KMS-11 (cell line): Measurements from ENCODE around the gene CATSPERB.

Experiments
- H2AFZ ChIP-seq: fragments of 200-600 bp; sonication (generic); 2 replicates; pipeline ENCODE4 v1.6.1; 2016; ENCODE audit warnings: antibody characterized with exemption, mixed run types, low read depth
- H3K27ac ChIP-seq: fragments of 200-600 bp; sonication (generic); 2 replicates; pipeline ENCODE4 v1.6.1; 2016; ENCODE audit warnings: mild to moderate bottlenecking, mixed run types
- H3K27me3 ChIP-seq: fragments of 200-600 bp; sonication (generic); 2 replicates; pipeline ENCODE4 v1.6.1; 2017; ENCODE audit warnings: mild to moderate bottlenecking, low read depth, mixed run types, moderate library complexity; ENCODE audit not compliant: insufficient read depth
- H3K36me3 ChIP-seq: fragments of 200-600 bp; sonication (generic); 2 replicates; pipeline ENCODE4 v1.6.1; 2017; ENCODE audit warnings: mild to moderate bottlenecking, mixed run types; ENCODE audit not compliant: insufficient read depth
- H3K4me1 ChIP-seq: fragments of 200-600 bp; sonication (generic); 2 replicates; pipeline ENCODE4 v1.6.1; 2016; ENCODE audit warnings: mild to moderate bottlenecking, low read depth, mixed run types; ENCODE audit not compliant: poor library complexity, severe bottlenecking
- H3K4me2 ChIP-seq: fragments of 200-600 bp; sonication (generic); 2 replicates; pipeline ENCODE4 v1.7.0; 2016; ENCODE audit warnings: mild to moderate bottlenecking, mixed run types
- H3K4me3 ChIP-seq: fragments of 200-600 bp; sonication (generic); IDR thresholded peaks from 2 replicates; pipeline ENCODE4 v1.6.1; 2017; ENCODE audit warnings: low read depth, low read length, mixed read lengths; ENCODE audit not compliant: insufficient read depth
- H3K79me2 ChIP-seq: fragments of 200-600 bp; sonication (generic); 2 replicates; pipeline ENCODE4 v1.6.1; 2016; ENCODE audit warnings: low read depth, mixed run types; ENCODE audit not compliant: insufficient read depth
- H3K9ac ChIP-seq: fragments of 200-600 bp; sonication (generic); 2 replicates; pipeline ENCODE4 v1.6.1; 2016; ENCODE audit warnings: mild to moderate bottlenecking, mixed run types
- H4K20me1 ChIP-seq: fragments of 200-600 bp; sonication (generic); 2 replicates; pipeline ENCODE4 v1.6.1; 2016; ENCODE audit warnings: mild to moderate bottlenecking, mixed run types; ENCODE audit not compliant: insufficient read depth
- CTCF ChIP-seq: fragments of 200-600 bp; sonication (generic); conservative IDR thresholded peaks from 2 replicates; pipeline ENCODE4 v1.6.1; 2017; ENCODE audit warnings: low read depth, mild to moderate bottlenecking, antibody characterized with exemption, low read length, moderate library complexity, mixed read lengths

The CATSPERB gene

GRCh38 chr14:91714805-91715204 lies 17.1 kb downstream of the CATSPERB start:
- peaks cover 19% of the 10 kb centered on the region for H3K4me1 ChIP-seq
- no peak overlapping the region for H3K9ac ChIP-seq
- no peaks in the 10 kb centered on the region for H3K36me3 ChIP-seq
- no peak overlapping the region for H2AFZ ChIP-seq
- peak overlapping the region; percentile 36; the same call in 1 of the 2 replicates for H3K27ac ChIP-seq
- H3K27me3 ChIP-seq = no peaks in the 10 kb centered on the region
- no peaks in the 10 kb centered on the region for H3K79me2 ChIP-seq
- no peak for TF ChIP-seq CTCF
- H3K4me2 ChIP-seq = peak overlapping the region; percentile 11; the same call in 1 of the 2 replicates
- no peak overlapping the region for H3K4me3 ChIP-seq
- H4K20me1 ChIP-seq = no peaks in the 10 kb centered on the region

GRCh38 chr14:91708795-91709194 lies 23.1 kb downstream of the CATSPERB start:
- Histone ChIP-seq H3K9ac (no peak overlapping the region), H3K27me3 (no peaks in the 10 kb centered on the region), H3K4me1 (peaks cover 6% of the 10 kb centered on the region), H4K20me1 (no peaks in the 10 kb centered on the region), H3K4me3 (no peak overlapping the region), H3K79me2 (no peaks in the 10 kb centered on the region), H2AFZ (no peak overlapping the region), H3K27ac (no peak overlapping the region), H3K4me2 (no peak overlapping the region), H3K36me3 (no peaks in the 10 kb centered on the region)
- no peak for TF ChIP-seq CTCF

- Histone ChIP-seq H3K27ac (no peak overlapping the region), H3K79me2 (no peaks in the 10 kb centered on the region), H2AFZ (no peak overlapping the region), H3K9ac (no peak overlapping the region), H3K27me3 (no peaks in the 10 kb centered on the region), H3K36me3 (no peaks in the 10 kb centered on the region), H3K4me3 (no peak overlapping the region), H4K20me1 (no peaks in the 10 kb centered on the region), H3K4me1 (no peaks in the 10 kb centered on the region), H3K4me2 (no peak overlapping the region)
- no peak for TF ChIP-seq CTCF
These were observed 24.9 kb downstream of the CATSPERB start for GRCh38 chr14:91706996-91707395.

- TF ChIP-seq CTCF = no peak
- Histone ChIP-seq H3K9ac (no peak overlapping the region), H4K20me1 (no peaks in the 10 kb centered on the region), H3K4me3 (no peak overlapping the region), H3K27ac (no peak overlapping the region), H3K27me3 (no peaks in the 10 kb centered on the region), H2AFZ (no peak overlapping the region), H3K79me2 (no peaks in the 10 kb centered on the region), H3K4me1 (no peaks in the 10 kb centered on the region), H3K4me2 (no peak overlapping the region), H3K36me3 (no peaks in the 10 kb centered on the region)
These were observed 37.2 kb downstream of the CATSPERB start for GRCh38 chr14:91694643-91695042.
